MCF 10A (cell line): Measurements from ENCODE around the gene SLC49A3. TPM values are rescaled to one million over a fixed set of nuclear protein-coding genes. Genes with fewer than 3 reads are reported as not detected.

ENCODE experiments used
- BruUV-seq: library from RNA; stranded (reverse); fragments of 400-500 nt; replicated peaks from 2 replicates; lab custom pipeline; 2021; lab: Mats Ljungman, UMichigan
- CTCF ChIA-PET: fragments of 300-600 bp; sonication (Branson Sonifier 250); formaldehyde crosslinking; extraction: SDS; loops from one replicate; lab custom pipeline; 2021; ENCODE audit warnings: antibody characterized with exemption, inconsistent platforms; lab: Yijun Ruan, JAX
- POLR2A ChIA-PET: fragments of 300-600, 350-650 bp; sonication (Branson Sonifier 250); formaldehyde crosslinking; extraction: SDS; loops from one replicate; lab custom pipeline; 2020; ENCODE audit warnings: antibody characterized with exemption, inconsistent platforms; lab: Yijun Ruan, JAX
- DNase-seq: peaks from one replicate; pipeline ENCODE4 v3.0.0-alpha.2; 2018; ENCODE audit not compliant: unreplicated experiment
- H3K27ac Mint-ChIP-seq: one replicate; pipeline ENCODE4 v1.8.0; 2022; ENCODE audit warnings: mild to moderate bottlenecking, low read depth, mixed read lengths; ENCODE audit not compliant: unreplicated experiment
- H3K27me3 Mint-ChIP-seq: one replicate; pipeline ENCODE4 v1.8.0; 2022; ENCODE audit warnings: mixed read lengths; ENCODE audit not compliant: insufficient read depth, unreplicated experiment
- H3K36me3 Mint-ChIP-seq: one replicate; pipeline ENCODE4 v1.8.0; 2022; ENCODE audit warnings: mild to moderate bottlenecking, moderate library complexity, mixed read lengths; ENCODE audit not compliant: insufficient read depth, unreplicated experiment
- H3K4me1 Mint-ChIP-seq: one replicate; pipeline ENCODE4 v1.8.0; 2022; ENCODE audit warnings: mixed read lengths; ENCODE audit not compliant: insufficient read depth, unreplicated experiment
- H3K4me3 Mint-ChIP-seq: one replicate; pipeline ENCODE4 v1.8.0; 2022; ENCODE audit warnings: mild to moderate bottlenecking, moderate library complexity, mixed read lengths; ENCODE audit not compliant: unreplicated experiment
- H3K9me3 Mint-ChIP-seq: one replicate; pipeline ENCODE4 v1.8.0; 2022; ENCODE audit warnings: mixed read lengths; ENCODE audit not compliant: unreplicated experiment
- intact Hi-C: fragments of 100-400 bp; cut with micrococcal nuclease; formaldehyde crosslinking; loops from 2 replicates; pipeline ENCODE4 v1.14.1; 2022
- total RNA-seq: library from RNA; stranded (reverse); gene quantifications from 2 replicates; pipeline ENCODE4 v1.2.3, GENCODE V29; 2022
- TF ChIP-seq, protein P1 (sequence below): fragments of 200-600 bp; IDR thresholded peaks from one replicate; pipeline ENCODE4 v1.8.0; 2022; ENCODE audit warnings: antibody characterized with exemption, mild to moderate bottlenecking; ENCODE audit not compliant: unreplicated experiment

Gene SLC49A3
- total RNA-seq, 1 experiment from 2014 or later, result not detected

DNA sequence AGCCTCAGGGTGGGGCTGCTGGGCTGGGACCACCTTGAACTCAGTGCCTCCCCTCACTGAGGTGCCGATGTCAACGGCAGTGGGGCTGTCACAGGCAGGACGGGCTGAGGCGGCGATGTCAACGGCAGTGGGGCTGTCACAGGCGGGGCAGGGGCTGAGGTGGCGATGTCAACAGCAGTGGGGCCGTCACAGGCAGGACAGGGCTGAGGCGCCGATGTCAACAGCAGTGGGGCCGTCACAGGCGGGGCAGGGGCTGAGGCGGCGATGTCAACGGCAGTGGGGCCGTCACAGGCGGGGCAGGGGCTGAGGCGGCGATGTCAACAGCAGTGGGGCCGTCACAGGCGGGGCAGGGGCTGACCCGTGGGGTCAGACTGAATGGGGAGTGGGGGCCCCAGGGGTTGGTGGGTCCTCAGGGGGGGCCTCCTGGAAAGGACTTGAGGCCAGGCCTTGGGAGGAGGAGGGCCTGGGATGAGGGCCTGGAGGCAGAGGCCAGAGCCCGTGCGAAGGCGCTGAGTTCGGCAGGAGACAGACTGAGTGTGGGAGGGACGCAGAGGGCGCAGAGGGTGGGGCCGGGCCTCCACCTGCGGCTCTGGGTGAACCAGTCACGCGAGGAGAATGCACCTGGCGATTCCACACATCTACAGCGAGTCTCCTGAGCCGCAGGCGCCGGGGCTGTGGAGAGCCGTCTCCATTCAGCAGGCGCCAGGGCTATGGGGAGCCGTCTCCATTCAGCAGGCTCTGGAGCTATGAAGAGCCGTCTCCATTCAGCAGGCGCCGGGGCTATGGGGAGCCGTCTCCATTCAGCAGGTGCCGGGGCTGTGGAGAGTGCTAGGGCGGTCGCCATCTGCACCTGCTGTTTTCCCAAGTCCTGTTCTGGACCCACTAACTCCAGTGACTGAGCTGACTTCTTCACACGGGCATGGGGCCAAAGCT lies 37.7 kb downstream of the SLC49A3 start:
- Mint-ChIP-seq H3K9me3 (no peaks in the 10 kb centered on the region), H3K4me1 (peaks cover 4% of the 10 kb centered on the region), H3K4me3 (no peak overlapping the region), H3K27ac (no peak overlapping the region), H3K36me3 (peaks cover 5% of the 10 kb centered on the region), H3K27me3 (peaks cover 10% of the 10 kb centered on the region)
- DNase-seq, result no peak
- ChIA-PET POLR2A (no interaction called here), CTCF (interaction anchor here (0.5 kb wide), 1 partner anchor 52 kb away, joined by 3 read pairs; no protein-coding TSS in a partner anchor)
- BruUV-seq, result no TSS peak
- TF ChIP-seq, protein P1, sequence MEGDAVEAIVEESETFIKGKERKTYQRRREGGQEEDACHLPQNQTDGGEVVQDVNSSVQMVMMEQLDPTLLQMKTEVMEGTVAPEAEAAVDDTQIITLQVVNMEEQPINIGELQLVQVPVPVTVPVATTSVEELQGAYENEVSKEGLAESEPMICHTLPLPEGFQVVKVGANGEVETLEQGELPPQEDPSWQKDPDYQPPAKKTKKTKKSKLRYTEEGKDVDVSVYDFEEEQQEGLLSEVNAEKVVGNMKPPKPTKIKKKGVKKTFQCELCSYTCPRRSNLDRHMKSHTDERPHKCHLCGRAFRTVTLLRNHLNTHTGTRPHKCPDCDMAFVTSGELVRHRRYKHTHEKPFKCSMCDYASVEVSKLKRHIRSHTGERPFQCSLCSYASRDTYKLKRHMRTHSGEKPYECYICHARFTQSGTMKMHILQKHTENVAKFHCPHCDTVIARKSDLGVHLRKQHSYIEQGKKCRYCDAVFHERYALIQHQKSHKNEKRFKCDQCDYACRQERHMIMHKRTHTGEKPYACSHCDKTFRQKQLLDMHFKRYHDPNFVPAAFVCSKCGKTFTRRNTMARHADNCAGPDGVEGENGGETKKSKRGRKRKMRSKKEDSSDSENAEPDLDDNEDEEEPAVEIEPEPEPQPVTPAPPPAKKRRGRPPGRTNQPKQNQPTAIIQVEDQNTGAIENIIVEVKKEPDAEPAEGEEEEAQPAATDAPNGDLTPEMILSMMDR, result no peak
- intact Hi-C loops, result no loop called here

DNA sequence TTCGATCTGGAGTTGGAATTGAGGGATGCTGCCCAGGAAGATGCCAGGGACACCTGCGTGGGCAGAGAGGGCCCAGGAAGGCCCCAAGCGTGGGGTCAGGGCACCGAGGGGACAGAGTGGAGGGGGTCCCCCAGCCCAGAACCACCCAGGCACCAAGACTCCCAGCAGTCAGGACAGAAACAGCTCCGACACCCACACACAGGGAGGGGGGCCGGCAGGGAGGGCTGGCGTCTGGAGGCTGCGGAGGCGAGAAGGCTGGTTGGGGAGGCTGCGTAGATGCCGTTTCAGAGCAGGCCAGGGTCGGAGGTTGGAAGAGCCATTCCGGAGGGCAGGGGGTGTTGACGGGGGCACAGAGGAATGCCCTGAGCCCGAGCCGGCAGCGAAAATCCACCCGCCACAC lies 38.5 kb downstream of the SLC49A3 start:
- BruUV-seq, result no TSS peak
- peaks cover 17% of the 10 kb centered on the region for H3K27me3 Mint-ChIP-seq
- DNase-seq, result no peak
- POLR2A ChIA-PET, result no interaction called here
- CTCF ChIA-PET, result no interaction called here
- TF ChIP-seq, protein P1, result no peak
- H3K4me3 Mint-ChIP-seq, result no peak overlapping the region
- intact Hi-C loops, result no loop called here
- H3K4me1 Mint-ChIP-seq, result peaks cover 4% of the 10 kb centered on the region
- H3K27ac Mint-ChIP-seq, result no peak overlapping the region
- H3K9me3 Mint-ChIP-seq, result no peaks in the 10 kb centered on the region
- no peaks in the 10 kb centered on the region for H3K36me3 Mint-ChIP-seq

DNA sequence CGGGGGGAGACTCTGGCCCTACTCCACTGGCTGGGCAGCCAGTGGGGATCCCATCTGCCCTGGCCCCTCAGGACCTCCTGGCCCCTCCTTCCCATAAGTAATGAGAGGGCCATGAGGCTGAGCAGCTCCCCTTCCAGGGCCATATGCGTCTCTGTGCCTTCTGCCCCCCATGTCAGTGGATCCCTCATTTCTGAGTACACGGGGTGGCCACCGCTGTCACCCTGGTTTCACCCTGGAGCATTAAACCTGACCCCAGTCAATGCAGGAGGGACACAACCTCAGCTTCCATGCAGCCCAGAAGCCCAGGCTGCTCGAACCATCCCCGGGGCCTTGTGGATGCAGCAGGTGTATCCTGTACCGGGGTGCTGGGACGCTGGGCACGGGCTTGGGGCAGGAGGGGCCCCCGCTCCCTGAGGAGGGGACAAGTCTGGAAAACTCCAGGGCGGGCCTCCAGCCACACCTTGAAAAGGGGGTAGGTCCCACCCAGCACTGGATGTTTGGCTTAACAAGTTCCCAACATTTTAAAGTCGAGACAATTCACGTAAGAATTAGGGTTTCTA lies 39.1 kb downstream of the SLC49A3 start:
- no peaks in the 10 kb centered on the region for H3K9me3 Mint-ChIP-seq
- TF ChIP-seq, protein P1, result no peak

DNA sequence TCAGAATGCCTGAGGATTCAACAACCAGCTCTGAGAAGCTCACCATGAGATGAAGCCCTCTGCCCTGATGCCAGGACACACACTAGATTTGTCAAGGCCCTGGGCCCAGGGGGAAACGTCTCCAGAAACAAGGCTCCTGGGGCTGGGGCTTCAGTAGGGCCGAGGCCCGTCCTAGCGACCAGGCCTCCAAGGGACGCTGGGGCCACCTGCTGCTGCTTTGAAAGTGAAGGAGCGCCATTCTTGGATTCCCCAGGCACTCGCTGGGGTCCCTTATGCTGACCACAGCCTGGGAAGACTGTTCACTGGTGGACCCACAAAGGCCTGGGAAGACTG lies 39.7 kb downstream of the SLC49A3 start:
- POLR2A ChIA-PET, result no interaction called here
- H3K4me1 Mint-ChIP-seq, result peaks cover 4% of the 10 kb centered on the region
- intact Hi-C loops, result no loop called here
- no peaks in the 10 kb centered on the region for H3K36me3 Mint-ChIP-seq
- no peaks in the 10 kb centered on the region for H3K9me3 Mint-ChIP-seq
- BruUV-seq, result no TSS peak
- CTCF ChIA-PET, result interaction anchor here (0.5 to 0.6 kb wide), 2 partner anchors 34 to 42 kb away, joined by 3 read pairs; no protein-coding TSS in a partner anchor
- TF ChIP-seq, protein P1, result no peak
- H3K27me3 Mint-ChIP-seq, result peaks cover 21% of the 10 kb centered on the region
- no peak for DNase-seq
- no peak overlapping the region for H3K27ac Mint-ChIP-seq
- no peak overlapping the region for H3K4me3 Mint-ChIP-seq

More for the DNA sequence above, 39.1 kb downstream of the SLC49A3 start:
- no peak overlapping the region for H3K27ac Mint-ChIP-seq
- no peak for DNase-seq
- H3K27me3 Mint-ChIP-seq, result peaks cover 21% of the 10 kb centered on the region
- H3K36me3 Mint-ChIP-seq, result no peaks in the 10 kb centered on the region
- BruUV-seq, result no TSS peak
- peaks cover 4% of the 10 kb centered on the region for H3K4me1 Mint-ChIP-seq
- intact Hi-C loops, result no loop called here
- CTCF ChIA-PET, result interaction anchor here (0.5 to 0.6 kb wide), 2 partner anchors 34 to 41 kb away, joined by 3 read pairs; no protein-coding TSS in a partner anchor
- no peak overlapping the region for H3K4me3 Mint-ChIP-seq
- POLR2A ChIA-PET, result no interaction called here
